Measurements from ENCODE around the gene RPS26. TPM values are rescaled to one million over a fixed set of nuclear protein-coding genes. Genes with fewer than 3 reads are reported as not detected.

RPS26 gene
- polyA plus RNA-seq, 1 donor from 2014 or later: 598 TPM

GRCh38 chr12:56078427-56078826 lies 36.7 kb downstream of the RPS26 start:
- Histone ChIP-seq H3K36me3 (ENCODE audit: insufficient read depth, low read length) (no peaks in the 10 kb centered on the region), H3K9ac (ENCODE audit: low read length) (no peak overlapping the region), H3K4me2 (ENCODE audit: low read length) (no peak overlapping the region), H3K27me3 (ENCODE audit: insufficient read depth, low read depth, low read length) (peaks cover 41% of the 10 kb centered on the region), H3K27ac (ENCODE audit: low read length) (no peak overlapping the region), H3K4me3 (ENCODE audit: low read length) (no peak overlapping the region), H3K9me2 (ENCODE audit: insufficient read depth, low read length) (no peaks in the 10 kb centered on the region), H4K20me1 (ENCODE audit: insufficient read depth) (no peaks in the 10 kb centered on the region), H2AFZ (ENCODE audit: low read depth, low read length) (no peak overlapping the region), H3K79me2 (replicated peaks; ENCODE audit: insufficient read depth, low read length) (no peaks in the 10 kb centered on the region), H3F3A (ENCODE audit: insufficient read depth, low read length, poor library complexity, severe bottlenecking) (no peaks in the 10 kb centered on the region), H3K9me3 (ENCODE audit: low read length) (no peaks in the 10 kb centered on the region)
- TF ChIP-seq SMC3 (conservative IDR thresholded peaks at IDR 0.05; ENCODE audit: poor library complexity): no peak
- no peak for TF ChIP-seq POLR2AphosphoS5 (IDR thresholded peaks at IDR 0.05)
- no peak for TF ChIP-seq CTCF (IDR thresholded peaks at IDR 0.05; ENCODE audit: poor library complexity, severe bottlenecking)
- TF ChIP-seq, protein P1, sequence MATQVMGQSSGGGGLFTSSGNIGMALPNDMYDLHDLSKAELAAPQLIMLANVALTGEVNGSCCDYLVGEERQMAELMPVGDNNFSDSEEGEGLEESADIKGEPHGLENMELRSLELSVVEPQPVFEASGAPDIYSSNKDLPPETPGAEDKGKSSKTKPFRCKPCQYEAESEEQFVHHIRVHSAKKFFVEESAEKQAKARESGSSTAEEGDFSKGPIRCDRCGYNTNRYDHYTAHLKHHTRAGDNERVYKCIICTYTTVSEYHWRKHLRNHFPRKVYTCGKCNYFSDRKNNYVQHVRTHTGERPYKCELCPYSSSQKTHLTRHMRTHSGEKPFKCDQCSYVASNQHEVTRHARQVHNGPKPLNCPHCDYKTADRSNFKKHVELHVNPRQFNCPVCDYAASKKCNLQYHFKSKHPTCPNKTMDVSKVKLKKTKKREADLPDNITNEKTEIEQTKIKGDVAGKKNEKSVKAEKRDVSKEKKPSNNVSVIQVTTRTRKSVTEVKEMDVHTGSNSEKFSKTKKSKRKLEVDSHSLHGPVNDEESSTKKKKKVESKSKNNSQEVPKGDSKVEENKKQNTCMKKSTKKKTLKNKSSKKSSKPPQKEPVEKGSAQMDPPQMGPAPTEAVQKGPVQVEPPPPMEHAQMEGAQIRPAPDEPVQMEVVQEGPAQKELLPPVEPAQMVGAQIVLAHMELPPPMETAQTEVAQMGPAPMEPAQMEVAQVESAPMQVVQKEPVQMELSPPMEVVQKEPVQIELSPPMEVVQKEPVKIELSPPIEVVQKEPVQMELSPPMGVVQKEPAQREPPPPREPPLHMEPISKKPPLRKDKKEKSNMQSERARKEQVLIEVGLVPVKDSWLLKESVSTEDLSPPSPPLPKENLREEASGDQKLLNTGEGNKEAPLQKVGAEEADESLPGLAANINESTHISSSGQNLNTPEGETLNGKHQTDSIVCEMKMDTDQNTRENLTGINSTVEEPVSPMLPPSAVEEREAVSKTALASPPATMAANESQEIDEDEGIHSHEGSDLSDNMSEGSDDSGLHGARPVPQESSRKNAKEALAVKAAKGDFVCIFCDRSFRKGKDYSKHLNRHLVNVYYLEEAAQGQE (IDR thresholded peaks at IDR 0.05; ENCODE audit: borderline replicate concordance): no peak
- TF ChIP-seq MXI1 (conservative IDR thresholded peaks at IDR 0.05; ENCODE audit: poor library complexity, severe bottlenecking): no peak
- TF ChIP-seq EZH2 (IDR thresholded peaks at IDR 0.05; ENCODE audit: borderline replicate concordance, insufficient read depth, low read length, poor library complexity, severe bottlenecking): no peak
- TF ChIP-seq TAF1 (IDR thresholded peaks at IDR 0.05; ENCODE audit: low read depth): no peak
- no peak for TF ChIP-seq EP300 (conservative IDR thresholded peaks at IDR 0.05; ENCODE audit: poor library complexity, severe bottlenecking)
- no peak for TF ChIP-seq RAD21 (conservative IDR thresholded peaks at IDR 0.05)

- Histone ChIP-seq H3K4me3 (ENCODE audit: low read length) (peak overlapping the region; percentile 70), H3K27me3 (ENCODE audit: insufficient read depth, low read depth, low read length) (peaks cover 43% of the 10 kb centered on the region), H3K27ac (ENCODE audit: low read length) (no peak overlapping the region)
Observed at GRCh38 chr12:56078931-56079722, 37.4 kb downstream of the RPS26 start.

More at GRCh38 chr12:56078931-56079722, 37.4 kb downstream of the RPS26 start:
- Histone ChIP-seq H3K4me2 (ENCODE audit: low read length) (peak overlapping the region; percentile 80), H3K36me3 (ENCODE audit: insufficient read depth, low read length) (no peaks in the 10 kb centered on the region), H2AFZ (ENCODE audit: low read depth, low read length) (no peak overlapping the region), H3F3A (ENCODE audit: insufficient read depth, low read length, poor library complexity, severe bottlenecking) (no peaks in the 10 kb centered on the region), H4K20me1 (ENCODE audit: insufficient read depth) (no peaks in the 10 kb centered on the region), H3K9me2 (ENCODE audit: insufficient read depth, low read length) (no peaks in the 10 kb centered on the region), H3K9me3 (ENCODE audit: low read length) (no peaks in the 10 kb centered on the region), H3K79me2 (replicated peaks; ENCODE audit: insufficient read depth, low read length) (no peaks in the 10 kb centered on the region), H3K9ac (ENCODE audit: low read length) (peak overlapping the region; percentile 47)
- TF ChIP-seq EZH2 (IDR thresholded peaks at IDR 0.05; ENCODE audit: borderline replicate concordance, insufficient read depth, low read length, poor library complexity, severe bottlenecking) (no peak), POLR2AphosphoS5 (IDR thresholded peaks at IDR 0.05) (no peak), MXI1 (conservative IDR thresholded peaks at IDR 0.05; ENCODE audit: poor library complexity, severe bottlenecking) (no peak), EP300 (conservative IDR thresholded peaks at IDR 0.05; ENCODE audit: poor library complexity, severe bottlenecking) (no peak), CTCF (IDR thresholded peaks at IDR 0.05; ENCODE audit: poor library complexity, severe bottlenecking) (peak; percentile 73), TAF1 (IDR thresholded peaks at IDR 0.05; ENCODE audit: low read depth) (no peak), SMC3 (conservative IDR thresholded peaks at IDR 0.05; ENCODE audit: poor library complexity) (peak; percentile 23), RAD21 (conservative IDR thresholded peaks at IDR 0.05) (no peak)
- TF ChIP-seq, protein P1 (IDR thresholded peaks at IDR 0.05; ENCODE audit: borderline replicate concordance): no peak

Data from neural cell (in vitro differentiated cells).